Measurements from ENCODE around the gene RGS9.

- TF ChIP-seq CTCF (IDR thresholded peaks at IDR 0.05; ENCODE audit: insufficient read depth, low read length, poor library complexity, severe bottlenecking) (no peak), EZH2phosphoT487 (conservative IDR thresholded peaks at IDR 0.05; ENCODE audit: low read length) (no peak)
These were observed 38.8 kb downstream of the RGS9 start for GRCh38 chr17:65175952-65176351.

Measured in SU-DHL-6 (cell line).